ENCODE data around the gene PRM2.
A peak's percentile ranks its signal among the peaks of the same experiment; 100 is the strongest.

Gene PRM2

GRCh38 chr16:11274964-11275363 is 1.3 kb downstream of the PRM2 start:
- ATAC-seq = no peak
- TF ChIP-seq ISL1 (CRISPR knock-in tag; IDR thresholded peaks at IDR 0.05) = no peak
- no peak for TF ChIP-seq CSRNP3 (CRISPR knock-in tag; IDR thresholded peaks at IDR 0.05)
- no peak for TF ChIP-seq PPARA (CRISPR knock-in tag; IDR thresholded peaks at IDR 0.05; ENCODE audit: borderline replicate concordance)

DNA sequence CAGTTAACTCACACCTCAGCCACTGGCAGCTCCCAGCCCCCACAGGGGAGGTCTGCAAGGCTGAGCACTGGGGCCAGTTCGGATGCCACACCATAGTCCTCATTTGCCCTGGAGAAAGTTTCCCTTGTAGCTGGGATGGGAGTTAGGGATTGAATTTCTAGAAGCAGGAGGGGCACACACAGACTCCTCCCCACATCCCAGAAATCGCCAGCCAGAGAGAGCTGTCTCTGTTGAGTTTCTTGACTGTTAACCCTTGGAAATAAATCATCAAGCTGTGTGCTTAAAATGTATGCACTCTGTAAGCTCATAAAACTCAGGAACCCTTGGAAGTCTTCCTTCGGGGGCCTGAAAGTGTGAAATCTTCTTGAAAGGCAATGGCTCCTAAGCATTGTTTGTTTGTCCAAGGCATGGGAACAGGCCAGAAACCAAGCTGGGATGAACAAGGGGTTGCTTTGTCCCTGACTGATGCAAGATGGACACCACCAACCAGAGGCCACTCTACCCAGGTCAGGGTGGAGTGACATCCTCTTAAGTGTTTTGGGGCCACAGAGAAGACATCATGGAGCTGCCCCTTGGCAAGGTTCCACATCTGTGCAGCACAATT is 2.5 kb downstream of the PRM2 start:
- TF ChIP-seq ZFP3 (CRISPR knock-in tag; IDR thresholded peaks at IDR 0.05) (no peak), SNAI2 (CRISPR knock-in tag; IDR thresholded peaks at IDR 0.05) (no peak), ZC3H10 (CRISPR knock-in tag; IDR thresholded peaks at IDR 0.05) (no peak), CSDC2 (CRISPR knock-in tag; IDR thresholded peaks at IDR 0.05) (no peak), TOX (CRISPR knock-in tag; IDR thresholded peaks at IDR 0.05; ENCODE audit: borderline replicate concordance) (no peak), POU6F1 (CRISPR knock-in tag; IDR thresholded peaks at IDR 0.05; ENCODE audit: borderline replicate concordance, low read depth) (no peak), ZNF70 (CRISPR knock-in tag; IDR thresholded peaks at IDR 0.05) (no peak)
- peak; percentile 21; the same call in 2 of the 3 replicates for ATAC-seq

DNA sequence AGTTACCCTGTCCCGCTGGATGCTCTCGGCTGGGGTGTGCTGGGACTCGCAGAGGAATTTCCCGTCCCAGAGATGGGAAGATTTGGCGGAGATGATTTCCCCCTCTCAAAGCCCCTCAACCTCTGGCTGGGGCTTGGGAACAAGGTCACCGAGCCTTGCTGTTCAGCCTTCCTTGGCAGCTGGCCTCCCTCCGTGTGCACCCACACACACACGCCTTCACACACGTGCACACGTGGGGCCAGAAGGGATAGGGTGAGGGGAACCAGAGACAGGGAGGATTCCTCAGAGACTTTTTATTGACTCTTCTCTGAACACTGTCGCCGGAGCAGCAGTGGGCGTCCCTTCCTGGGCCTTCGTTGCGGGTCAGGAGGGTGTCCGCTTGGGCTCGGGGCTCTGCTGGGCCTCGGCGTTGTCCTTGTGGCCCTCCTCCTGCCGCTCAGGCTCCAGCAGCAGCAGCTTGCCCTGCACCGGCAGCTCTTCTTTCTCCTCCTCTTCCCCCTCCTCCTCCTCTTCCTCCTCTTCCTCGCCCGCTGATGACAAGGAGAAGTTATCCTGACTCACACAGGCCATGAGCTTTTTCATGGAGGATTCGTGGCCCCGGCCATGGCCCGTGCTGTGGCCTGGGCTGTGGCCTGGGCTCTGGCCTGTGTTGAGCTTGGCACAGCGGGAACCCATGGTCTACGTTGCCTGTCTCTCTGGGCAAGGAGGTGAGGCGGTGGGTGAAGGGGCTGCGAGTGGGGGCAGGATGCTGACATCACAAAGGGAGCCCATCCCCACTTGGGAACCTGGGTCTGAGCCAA is 3.2 kb downstream of the PRM2 start, which contains the start of gene PRM3:
Gene PRM3 (minus strand): TSS at position 709 of the 800 bp plus-strand sequence. CDS start 34 bp downstream, at position 675.
- ATAC-seq = no peak; the same call in 2 of the 3 replicates
- no peak for TF ChIP-seq TCF4 (CRISPR knock-in tag; IDR thresholded peaks at IDR 0.05; ENCODE audit: borderline replicate concordance)

GRCh38 chr16:11272484-11272883 is 3.8 kb downstream of the PRM2 start:
- no peak for ATAC-seq
- TF ChIP-seq TCF4 (CRISPR knock-in tag; IDR thresholded peaks at IDR 0.05; ENCODE audit: borderline replicate concordance) (no peak), ISL1 (CRISPR knock-in tag; IDR thresholded peaks at IDR 0.05) (no peak), BACH2 (CRISPR knock-in tag; IDR thresholded peaks at IDR 0.05; ENCODE audit: borderline replicate concordance) (no peak), SNAI2 (CRISPR knock-in tag; IDR thresholded peaks at IDR 0.05) (no peak), POU6F1 (CRISPR knock-in tag; IDR thresholded peaks at IDR 0.05; ENCODE audit: borderline replicate concordance, low read depth) (no peak), RARB (CRISPR knock-in tag; IDR thresholded peaks at IDR 0.05) (no peak), OSR1 (CRISPR knock-in tag; IDR thresholded peaks at IDR 0.05) (no peak), ESRRG (CRISPR knock-in tag; IDR thresholded peaks at IDR 0.05) (no peak), TOX (CRISPR knock-in tag; IDR thresholded peaks at IDR 0.05; ENCODE audit: borderline replicate concordance) (no peak), ZFP3 (CRISPR knock-in tag; IDR thresholded peaks at IDR 0.05) (no peak), ZNF70 (CRISPR knock-in tag; IDR thresholded peaks at IDR 0.05) (no peak), ZNF8 (CRISPR knock-in tag; IDR thresholded peaks at IDR 0.05) (no peak), ZNF565 (CRISPR knock-in tag; conservative IDR thresholded peaks at IDR 0.05; ENCODE audit: low read depth) (no peak), CSDC2 (CRISPR knock-in tag; IDR thresholded peaks at IDR 0.05) (no peak), ZFP30 (CRISPR knock-in tag; IDR thresholded peaks at IDR 0.05) (no peak), GLIS3 (CRISPR knock-in tag; IDR thresholded peaks at IDR 0.05) (no peak)
- TF ChIP-seq, protein P1, sequence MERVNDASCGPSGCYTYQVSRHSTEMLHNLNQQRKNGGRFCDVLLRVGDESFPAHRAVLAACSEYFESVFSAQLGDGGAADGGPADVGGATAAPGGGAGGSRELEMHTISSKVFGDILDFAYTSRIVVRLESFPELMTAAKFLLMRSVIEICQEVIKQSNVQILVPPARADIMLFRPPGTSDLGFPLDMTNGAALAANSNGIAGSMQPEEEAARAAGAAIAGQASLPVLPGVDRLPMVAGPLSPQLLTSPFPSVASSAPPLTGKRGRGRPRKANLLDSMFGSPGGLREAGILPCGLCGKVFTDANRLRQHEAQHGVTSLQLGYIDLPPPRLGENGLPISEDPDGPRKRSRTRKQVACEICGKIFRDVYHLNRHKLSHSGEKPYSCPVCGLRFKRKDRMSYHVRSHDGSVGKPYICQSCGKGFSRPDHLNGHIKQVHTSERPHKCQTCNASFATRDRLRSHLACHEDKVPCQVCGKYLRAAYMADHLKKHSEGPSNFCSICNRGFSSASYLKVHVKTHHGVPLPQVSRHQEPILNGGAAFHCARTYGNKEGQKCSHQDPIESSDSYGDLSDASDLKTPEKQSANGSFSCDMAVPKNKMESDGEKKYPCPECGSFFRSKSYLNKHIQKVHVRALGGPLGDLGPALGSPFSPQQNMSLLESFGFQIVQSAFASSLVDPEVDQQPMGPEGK (CRISPR knock-in tag; IDR thresholded peaks at IDR 0.05; ENCODE audit: borderline replicate concordance) = no peak
- TF ChIP-seq, protein P2, sequence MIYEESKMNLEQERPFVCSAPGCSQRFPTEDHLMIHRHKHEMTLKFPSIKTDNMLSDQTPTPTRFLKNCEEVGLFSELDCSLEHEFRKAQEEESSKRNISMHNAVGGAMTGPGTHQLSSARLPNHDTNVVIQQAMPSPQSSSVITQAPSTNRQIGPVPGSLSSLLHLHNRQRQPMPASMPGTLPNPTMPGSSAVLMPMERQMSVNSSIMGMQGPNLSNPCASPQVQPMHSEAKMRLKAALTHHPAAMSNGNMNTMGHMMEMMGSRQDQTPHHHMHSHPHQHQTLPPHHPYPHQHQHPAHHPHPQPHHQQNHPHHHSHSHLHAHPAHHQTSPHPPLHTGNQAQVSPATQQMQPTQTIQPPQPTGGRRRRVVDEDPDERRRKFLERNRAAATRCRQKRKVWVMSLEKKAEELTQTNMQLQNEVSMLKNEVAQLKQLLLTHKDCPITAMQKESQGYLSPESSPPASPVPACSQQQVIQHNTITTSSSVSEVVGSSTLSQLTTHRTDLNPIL (CRISPR knock-in tag; IDR thresholded peaks at IDR 0.05; ENCODE audit: low read depth) = no peak
- TF ChIP-seq, protein P3, sequence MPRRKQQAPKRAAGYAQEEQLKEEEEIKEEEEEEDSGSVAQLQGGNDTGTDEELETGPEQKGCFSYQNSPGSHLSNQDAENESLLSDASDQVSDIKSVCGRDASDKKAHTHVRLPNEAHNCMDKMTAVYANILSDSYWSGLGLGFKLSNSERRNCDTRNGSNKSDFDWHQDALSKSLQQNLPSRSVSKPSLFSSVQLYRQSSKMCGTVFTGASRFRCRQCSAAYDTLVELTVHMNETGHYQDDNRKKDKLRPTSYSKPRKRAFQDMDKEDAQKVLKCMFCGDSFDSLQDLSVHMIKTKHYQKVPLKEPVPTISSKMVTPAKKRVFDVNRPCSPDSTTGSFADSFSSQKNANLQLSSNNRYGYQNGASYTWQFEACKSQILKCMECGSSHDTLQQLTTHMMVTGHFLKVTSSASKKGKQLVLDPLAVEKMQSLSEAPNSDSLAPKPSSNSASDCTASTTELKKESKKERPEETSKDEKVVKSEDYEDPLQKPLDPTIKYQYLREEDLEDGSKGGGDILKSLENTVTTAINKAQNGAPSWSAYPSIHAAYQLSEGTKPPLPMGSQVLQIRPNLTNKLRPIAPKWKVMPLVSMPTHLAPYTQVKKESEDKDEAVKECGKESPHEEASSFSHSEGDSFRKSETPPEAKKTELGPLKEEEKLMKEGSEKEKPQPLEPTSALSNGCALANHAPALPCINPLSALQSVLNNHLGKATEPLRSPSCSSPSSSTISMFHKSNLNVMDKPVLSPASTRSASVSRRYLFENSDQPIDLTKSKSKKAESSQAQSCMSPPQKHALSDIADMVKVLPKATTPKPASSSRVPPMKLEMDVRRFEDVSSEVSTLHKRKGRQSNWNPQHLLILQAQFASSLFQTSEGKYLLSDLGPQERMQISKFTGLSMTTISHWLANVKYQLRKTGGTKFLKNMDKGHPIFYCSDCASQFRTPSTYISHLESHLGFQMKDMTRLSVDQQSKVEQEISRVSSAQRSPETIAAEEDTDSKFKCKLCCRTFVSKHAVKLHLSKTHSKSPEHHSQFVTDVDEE (CRISPR knock-in tag; IDR thresholded peaks at IDR 0.05) = no peak

Data from SK-N-SH treated with all-trans-retinoic acid at 6 μM for 48 hours (cell line).